Islet precursor cell (in vitro differentiated cells): Measurements from ENCODE around the gene CD82.

Source experiments
- DNase-seq: peaks from one replicate; pipeline ENCODE4 v3.0.0-alpha.2; 2018

The CD82 gene

DNA sequence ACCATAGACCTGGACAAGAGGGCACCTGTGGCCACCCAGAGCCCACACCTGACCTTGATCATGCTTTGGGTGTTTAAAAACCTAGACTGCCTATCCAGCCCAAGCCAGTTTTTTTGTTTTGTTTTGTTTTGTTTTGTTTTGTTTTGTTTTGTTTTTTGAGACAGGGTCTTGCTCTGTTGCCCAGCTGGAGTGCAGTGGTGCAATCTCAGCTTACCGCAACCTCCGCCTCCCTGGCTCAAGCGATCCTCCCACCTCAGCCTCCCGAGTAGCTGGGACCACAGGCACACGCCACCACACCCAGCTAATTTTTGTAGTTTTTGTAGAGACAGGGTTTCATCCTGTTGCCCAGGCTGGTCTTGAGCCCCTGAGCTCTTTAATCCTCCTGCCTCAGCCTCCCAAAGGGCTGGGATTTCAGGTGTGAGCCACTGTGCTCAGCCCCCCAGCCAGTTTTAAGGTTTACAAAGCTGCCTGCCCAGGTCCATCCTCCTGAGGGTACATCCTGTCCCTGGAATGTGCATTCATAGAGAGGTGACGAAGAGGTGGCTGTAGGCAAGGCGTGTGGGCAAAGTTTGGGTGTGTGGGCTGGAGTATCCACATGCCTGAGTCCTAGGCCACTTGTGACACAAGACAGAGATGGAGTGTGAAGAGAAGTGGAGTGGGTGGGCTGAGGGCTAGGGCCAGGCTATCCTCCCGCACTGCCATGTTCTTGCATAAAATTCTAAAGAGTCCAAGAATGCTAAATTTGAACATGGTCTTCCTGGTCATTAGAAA is 3.3 kb upstream of the CD82 start:
- DNase-seq = no peak

DNA sequence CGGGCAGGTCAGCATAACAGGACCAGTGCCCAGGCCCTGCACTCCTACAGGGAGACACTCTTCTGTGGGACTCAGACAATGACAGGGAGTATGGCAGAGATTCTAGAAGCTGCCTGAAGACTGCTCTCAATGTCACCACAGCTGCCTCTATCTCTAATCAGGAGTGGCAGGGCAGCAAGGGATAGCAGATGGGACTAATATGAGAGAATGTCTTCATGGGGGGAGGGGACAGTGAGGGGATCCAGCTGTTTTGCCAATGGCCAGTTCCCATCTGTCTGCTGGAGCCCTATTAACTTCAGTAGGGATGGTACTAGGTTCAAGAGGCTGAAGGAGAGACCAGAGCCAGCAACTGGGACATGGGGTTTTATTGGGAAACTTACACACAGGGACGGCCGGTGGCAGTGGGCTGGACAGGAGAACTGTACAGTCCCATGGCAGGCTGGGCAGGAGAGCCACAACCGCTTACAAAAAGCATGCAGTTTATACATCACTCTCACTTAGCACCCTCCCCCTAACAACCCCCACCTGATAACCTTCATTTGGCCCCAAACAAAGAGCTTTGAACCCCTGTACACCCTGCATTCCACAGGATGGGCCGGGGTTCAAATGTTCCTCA is 2.5 kb upstream of the CD82 start:
- no peak for DNase-seq

DNA sequence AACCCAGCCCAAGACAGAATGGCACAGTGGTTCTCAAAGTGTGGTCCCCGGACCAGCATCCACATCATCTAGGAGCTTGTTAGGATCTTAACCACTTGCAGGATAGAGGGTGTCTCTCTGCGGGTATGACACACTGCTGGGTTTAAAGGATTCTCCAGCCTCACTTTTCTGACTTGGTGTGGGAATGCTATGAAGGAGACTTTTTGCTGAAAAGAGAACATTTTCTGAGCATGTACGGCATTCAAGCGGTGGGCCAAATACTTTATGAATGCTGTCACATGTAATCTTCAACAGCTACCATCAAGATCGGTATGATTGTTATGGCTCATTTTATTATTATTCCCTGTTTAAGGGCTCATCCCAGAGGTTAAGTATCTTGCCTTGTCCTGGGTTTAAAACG is 1.8 kb upstream of the CD82 start:
- DNase-seq = no peak

DNA sequence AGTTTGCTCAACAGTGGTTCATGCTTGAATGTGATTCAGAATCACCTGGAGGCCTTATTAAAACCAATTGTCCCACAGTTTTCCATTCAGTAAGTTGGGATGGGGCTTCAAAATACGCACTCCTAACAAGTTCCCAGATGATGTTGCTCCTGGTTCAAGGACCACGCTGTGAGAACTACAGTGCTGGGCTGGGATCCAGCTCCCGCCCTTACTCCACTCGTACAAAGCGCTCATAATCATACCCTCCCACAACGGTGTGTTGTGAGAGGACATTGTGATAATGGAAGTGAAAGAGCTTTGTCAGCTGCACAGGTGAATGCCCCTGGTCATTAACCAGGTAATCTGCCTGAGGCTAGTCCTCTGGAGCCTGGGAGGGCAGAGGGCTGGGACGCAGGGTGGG is 1.3 kb upstream of the CD82 start:
- no peak for DNase-seq

DNA sequence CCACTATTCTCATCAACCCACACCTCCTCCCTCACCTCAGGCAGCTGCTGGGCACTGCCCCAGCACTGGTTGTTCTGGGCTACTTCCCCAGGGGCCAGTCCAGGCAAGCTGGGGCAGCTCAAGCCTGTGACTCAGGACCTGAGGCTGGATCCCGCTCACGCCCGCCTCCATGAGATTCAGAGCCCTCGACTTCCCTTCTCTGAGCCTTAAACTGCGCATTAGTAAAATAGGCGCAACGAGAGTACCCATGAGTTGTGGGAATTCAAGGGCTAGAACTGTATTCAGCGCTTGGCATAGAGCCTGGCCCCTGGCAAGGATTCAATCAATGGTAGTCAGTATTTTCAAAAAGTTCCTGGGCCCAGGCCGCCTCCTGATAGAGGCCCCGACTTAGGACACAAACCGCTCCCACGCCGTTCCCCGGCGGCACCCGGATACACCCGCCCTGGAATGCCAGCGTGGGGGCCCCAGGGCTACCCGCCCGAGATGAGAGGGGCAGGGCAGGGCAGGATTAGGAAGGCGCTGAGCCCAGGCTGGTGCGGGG is 723 bp upstream of the CD82 start:
- DNase-seq = peak; percentile 82

DNA sequence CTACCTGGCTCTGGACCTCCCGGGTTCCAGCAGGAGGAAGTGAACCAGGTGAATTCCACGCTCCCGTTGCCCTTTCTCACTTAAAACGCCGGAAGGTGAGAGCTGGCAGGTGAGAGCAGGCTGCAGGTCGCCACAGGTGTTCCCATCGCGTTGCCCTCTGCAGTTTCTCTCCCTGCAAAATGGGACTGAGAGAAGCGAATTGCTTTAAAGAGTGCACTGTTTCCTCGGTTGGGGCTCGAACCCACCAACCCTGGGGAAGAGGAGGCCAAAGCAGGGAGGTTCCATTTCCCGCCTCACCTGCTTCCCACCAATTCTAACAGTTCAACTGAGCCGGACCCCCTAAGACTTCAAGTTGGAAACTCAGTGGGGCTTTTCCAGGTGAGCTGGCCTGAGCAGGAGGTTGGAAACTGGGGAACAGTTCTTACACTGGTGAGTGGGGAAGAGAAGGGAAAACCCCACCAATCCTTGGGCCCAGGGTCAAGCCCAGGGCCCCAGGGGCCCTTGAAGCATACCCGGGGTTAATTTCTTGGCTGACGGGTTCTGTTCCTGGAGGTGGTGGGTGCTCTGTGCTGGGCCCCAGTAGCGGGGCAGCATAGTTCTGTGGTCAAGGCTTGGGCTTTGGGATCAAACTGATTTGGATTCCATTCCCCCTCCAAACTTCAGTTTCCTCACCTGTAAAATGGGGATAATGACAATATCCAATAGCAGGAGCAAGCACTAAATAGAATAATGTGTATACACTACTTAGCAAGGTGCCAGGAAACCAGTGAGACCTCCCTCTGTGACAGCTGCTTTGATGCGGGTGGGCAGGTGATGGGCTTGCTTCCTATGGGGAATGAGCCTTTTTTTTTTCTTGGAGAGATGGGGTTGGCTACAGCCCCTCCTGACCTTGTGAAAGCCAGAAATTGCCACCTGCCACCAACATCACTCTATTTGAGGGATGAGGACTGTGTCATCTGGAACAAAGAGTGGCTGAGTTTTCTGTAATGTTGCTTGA is 788 bp downstream of the CD82 start:
- no peak for DNase-seq

DNA sequence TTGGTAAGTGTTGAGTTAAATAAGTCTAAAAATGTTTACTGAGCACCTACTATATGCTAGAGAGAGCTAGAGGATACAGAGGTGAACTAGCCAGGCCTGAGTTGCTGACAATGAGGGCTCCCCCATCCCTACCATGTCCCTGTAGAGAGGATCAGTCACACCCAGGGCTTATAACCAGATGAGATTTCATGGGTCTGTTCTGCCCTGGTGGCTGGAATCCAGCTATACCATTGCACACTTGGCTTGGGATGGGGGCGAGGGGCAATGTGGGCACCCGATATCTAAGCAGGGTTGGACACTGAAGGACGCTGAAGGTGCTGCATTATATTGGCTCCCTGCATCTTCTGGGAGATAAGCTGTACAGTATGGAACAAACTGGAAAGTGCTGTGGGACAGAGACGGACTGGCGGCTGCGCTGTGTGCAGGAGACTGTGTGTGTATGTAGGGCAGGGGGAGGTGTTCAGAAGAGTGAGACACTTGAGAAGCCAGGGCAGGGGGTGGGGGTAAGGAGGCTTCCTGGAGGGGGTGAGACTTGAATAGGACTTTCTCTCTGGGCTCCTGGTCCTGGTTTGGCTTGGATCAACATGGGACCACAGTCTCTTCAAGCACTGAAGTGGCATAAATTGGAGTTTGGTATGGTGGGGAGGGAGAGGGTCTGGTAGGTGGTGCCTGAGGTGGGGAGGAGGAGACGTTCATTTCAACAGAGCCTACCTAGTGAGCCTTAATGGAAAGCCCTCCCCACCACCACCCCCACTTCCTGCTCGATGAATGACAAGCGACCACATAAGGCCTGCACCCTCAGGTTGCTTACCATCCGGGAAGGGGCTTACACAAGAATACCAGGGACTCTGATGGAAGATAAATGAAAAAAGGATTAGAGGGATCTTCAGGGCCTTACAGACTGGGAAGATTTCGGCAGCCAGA is 1.8 kb downstream of the CD82 start:
- no peak for DNase-seq

DNA sequence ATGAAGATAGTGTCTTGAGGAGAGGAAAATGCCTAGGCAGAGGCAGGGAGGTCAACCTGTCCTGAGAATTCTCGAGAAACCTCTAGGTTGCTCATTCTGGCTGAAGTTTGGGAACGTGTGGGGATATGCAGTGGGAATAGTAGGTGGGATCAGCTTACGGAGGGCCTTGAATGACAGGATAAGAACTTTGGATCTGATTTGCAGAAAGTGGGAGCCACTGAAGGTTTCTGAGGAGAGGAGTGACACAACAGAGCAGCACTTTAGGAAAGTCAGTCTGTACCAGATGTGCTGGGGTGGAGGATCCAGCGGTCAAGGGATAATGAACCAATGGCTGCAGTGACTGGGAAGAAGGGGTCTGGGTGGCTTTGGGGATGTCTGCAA is 2.4 kb downstream of the CD82 start:
- DNase-seq = no peak

DNA sequence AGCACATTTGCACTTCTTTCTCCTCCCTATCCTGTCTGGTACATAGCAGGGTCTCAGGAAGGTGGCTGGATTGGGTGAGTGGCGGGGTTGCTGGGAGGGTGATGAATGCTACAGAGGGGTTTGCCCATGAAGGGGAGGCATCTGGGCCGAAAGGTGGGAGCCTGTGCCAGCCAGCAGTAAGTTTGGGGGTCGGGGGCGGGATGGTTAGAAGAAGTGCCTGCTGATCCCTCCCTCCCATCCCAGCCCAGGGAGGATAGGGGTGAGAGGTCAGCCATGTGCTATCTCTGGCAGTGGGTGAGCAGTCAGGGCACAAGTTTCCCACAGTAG is 2.8 kb downstream of the CD82 start:
- DNase-seq = no peak

DNA sequence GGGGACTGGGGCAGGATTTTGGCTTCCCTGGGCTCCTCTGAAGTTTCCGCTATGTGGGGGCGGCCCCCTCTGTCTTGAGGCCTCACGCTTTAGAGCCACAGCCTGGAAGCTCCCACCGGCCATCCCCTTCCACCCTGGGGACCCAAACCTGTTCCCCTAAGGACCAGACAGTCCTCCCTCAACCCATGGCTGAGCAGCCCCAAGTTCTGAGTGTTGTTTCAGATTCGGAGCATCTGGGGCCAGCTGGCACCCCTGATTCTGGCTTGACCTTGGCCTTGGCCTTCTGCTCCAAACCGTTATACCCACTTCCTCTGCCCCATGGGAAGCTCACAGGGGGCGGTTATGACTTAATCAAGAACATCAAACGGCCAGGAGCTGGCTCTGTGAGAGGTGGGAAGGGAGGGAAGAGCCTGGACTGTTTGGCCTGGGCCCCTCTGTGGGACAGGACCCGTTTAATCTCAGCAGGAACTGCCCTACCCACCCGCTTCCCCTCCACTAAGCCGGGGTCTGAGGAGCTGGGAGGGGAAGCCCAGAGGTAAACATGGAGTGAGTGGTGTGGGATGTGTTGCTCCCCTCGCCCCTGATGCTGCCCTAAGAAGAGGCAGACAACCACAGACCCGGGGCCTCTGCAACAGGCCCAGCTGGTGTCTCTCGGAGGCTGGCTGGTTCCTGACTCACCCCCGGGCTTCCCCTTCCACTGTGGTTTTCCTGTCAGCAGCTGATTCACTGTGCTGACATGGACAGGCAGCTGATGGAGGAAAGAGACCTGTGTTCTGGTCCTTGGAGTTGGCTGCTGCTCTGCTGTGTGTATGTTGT is 3.4 kb downstream of the CD82 start:
- DNase-seq = peak; percentile 96

DNA sequence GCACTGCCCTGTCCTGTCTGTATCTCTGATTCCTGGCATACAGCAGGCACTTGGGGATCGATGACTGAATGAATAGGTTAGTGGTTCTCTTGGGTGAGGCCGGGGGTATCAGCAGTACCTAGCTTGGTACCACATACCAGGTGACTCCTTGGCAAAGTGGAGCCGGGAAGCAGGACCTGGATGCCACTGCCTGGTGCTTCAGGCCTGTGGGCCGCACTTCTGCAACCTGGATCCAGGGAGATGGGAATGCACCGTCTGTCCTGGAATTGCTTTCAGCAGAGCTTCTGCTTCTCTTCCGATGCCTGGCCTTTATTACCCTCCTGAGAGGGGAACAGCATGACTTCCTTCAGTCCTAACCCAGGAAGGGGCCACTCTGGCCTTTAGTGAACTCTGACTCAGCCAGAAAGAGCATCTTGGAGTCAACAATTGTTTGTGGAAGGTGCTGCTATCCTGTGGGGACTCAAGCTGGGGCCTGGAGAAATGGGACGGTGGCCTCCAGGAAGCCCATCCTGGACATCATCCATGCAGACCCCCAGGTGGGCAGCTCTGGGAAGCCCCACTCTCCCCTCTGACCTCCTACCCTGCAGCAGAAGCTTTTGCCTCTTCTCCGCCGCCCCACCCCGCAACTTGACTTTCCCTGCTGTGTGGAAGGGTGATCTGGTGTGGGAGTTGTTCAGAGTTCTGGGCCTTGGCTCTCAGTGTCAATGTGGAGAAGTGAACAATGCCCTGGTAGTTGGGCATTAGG is 5.1 kb downstream of the CD82 start:
- no peak for DNase-seq

DNA sequence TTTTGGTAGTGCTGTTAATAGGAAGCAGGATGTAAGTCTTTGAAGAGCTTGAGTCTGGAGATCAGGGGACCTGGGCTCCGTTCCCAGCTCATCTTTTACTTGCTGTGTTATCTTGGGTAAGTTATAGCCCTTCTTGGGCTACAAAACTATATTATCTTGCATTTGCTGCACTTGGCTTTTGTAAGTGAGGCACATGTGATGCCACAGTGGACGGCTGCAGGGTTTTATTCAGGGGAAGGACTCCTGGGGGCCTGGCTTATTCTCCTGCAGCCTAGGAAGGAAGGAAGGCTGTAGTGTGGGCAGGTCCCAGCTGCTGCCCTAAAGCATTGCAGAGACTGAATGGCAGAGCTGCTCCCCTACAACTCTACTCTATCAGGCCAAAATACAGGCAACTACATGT is 6.4 kb downstream of the CD82 start:
- no peak for DNase-seq

DNA sequence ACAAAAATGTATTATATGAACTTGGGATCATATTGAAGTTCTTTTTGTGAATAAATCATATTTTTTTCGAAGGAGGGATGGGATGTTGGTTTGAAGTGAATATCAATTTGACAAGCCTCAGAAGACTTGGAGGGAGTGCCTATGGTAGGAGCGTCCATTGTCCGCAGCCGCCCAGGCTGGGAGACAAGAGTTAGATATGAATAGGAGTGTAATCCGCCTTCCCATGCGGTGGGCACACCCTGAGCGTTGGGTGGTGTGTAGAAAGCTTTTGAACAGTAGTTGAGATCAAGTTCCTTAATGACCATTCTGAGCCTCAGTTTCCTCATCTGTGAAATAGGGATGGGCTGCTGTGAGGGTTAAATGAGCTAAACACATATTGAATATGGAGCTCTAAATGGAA is 7.0 kb downstream of the CD82 start:
- no peak for DNase-seq

DNA sequence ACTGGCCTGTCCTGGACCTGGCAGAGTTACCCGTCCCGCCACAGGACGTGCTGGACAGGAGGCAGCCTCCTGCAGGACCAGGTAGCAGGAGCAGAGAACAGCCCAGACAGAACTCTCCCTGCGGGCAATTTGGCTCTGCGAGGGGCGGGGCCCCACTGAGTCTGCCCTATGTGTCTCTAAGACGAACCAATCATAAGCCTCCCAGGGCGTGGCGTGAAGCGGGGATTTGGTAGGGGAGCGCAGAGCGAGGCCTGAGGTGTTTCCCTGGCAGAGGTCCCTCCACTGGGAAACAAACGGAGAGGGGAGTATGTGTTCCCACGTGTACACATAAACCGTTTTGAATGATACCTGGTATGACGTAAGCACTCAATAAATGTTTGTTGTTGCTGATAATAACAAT is 7.4 kb downstream of the CD82 start:
- peak; percentile 71 for DNase-seq

DNA sequence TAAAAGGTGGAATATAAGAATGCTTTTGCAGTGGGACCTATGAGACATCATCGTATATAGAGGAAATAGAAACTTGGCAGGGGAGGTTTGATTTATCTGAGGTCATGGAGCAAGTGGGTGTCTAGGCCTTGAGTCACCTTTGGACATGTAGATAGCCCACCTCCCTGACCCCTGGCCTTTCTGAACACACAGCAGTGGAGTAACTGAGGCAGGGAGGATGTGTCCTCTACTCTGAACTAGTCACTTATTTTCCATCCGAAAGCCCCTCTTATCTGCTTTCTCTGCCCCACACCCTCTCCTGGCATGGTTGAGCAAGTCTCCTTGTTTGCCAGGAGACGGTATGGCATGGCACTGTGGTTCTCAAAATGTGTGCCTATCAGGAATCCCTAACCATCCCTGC is 7.9 kb downstream of the CD82 start:
- no peak for DNase-seq

DNA sequence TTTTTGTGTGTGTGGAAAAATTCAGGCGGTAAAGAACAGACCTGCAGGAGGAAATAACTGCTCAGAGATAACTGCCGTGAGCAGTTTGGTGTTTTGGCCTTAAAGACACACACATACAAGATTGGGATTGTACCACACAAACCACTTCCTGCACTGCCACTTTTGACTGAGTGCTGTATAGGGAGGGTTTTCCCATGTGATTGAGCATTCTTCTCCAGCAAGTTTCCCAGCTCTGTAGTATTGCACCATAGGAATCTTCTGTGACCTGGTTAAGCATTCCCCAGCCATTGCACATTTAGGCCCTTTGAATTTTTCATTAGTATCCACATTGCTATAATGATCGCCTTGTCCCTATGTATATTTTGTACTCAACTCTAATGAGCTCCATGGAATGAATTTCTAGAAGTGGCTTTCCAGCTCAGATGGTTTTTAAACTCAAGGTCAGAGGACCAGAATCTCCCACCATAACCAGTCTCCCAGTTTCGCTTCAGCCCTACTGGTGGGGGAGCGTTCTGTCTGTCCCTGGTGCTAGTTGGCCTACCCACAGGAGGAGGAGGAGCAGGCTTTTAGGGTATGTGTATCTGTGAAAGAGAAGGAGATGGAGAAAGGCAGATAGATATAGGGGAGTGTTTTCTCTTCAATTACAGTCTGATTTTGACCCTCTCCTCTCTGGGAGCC is 9.3 kb downstream of the CD82 start:
- DNase-seq = peak; percentile 73

DNA sequence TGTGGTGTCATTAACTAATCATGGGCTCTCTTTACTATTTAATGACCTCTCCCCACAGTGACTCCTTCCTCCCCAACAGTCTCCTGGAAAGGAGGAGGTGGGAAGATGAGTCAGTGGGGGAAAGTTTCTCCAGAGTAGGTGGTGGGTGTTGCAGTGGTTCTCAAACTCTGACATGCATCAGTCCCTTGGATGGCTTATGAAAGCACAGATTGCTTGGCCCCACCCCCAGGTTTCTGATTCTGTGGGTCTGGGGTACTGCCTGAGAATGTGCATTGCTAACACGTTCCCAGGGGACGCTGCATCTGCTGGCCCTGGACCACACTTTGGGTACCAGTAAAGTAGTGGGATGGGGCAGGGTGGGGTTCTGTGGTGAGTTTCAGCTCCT is 9.8 kb downstream of the CD82 start:
- DNase-seq = no peak

DNA sequence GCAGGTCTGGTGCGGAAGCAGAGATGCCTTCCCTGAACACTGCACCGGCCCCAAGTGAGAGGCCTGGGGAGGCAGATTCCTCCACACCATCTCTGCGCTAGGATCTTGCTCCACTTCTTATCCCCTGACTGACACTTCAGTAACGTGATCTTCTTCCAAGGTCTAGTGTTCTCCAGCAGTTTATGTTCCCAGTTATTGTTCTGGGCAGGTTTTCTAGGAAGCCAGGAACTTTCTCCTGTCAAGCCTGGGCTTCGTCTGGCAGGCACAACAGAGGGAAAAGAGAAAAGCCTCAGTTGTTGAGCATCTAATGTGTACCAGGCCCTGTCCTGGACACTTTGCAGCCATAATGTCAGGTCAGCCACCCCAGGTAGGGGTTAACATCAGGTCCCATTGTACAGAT is 10.5 kb downstream of the CD82 start:
- no peak for DNase-seq

DNA sequence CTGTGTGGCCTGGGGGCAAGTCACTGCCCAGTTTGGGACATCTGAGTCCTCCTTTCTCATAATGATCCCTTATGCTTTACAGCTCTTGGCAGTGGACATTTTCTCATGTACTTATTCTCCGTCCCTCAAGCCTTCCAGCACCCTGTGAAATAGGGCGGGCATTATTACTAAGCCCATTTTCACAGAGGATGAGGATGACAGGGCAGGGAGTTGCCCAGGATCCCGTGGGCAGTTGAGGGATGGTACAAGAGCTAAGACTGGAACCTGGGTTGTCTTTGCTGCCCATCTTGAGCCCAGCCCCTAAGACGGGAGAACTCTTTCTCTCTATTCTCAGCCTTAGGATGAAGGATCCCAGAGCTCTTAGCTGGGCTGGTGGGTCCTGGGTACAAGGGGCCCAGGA is 11.2 kb downstream of the CD82 start:
- no peak for DNase-seq

DNA sequence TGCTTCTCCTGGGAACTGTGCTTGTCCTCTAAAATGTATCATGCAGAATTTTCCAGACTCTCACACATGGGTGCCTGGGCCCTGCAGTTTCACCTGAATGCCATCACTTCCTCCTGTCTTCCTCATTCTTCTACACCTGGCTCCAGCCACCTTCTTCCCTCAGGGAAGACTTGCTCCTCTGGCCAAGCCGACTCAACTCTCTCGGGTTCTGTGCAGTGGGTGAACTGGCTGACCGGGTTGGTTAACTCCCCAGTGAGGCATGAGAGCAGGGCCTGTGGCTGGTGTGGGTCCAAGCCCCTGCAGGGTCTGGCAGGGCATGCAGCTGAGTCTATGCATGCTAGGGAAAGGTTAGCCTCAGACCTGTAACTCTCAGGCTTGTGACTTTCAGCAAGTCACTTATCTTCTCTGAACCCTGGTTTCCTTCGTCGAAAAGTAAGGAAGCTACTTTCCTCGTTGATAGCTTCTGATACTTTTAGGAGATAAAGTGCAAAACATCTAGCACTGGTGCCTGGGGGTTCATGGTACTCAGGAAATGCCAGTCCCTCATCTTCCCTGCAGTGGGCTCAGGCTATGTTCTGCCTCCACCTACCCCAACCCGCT is 11.9 kb downstream of the CD82 start:
- DNase-seq = peak; percentile 78
